Astrocyte of the cerebellum (primary cell): ENCODE measurements around the gene APOBEC3A.

ENCODE experiments used
- DNase-seq: peaks from one replicate; pipeline ENCODE4 v3.0.0-alpha.2; 2011; ENCODE audit warnings: low read depth
- H3K4me3 ChIP-seq: 2 replicates; pipeline ENCODE4 v1.5.1; 2011; ENCODE audit warnings: mild to moderate bottlenecking, low read depth, low read length, moderate library complexity
- CTCF ChIP-seq: IDR thresholded peaks from 2 replicates; pipeline ENCODE4 v1.5.1; 2012; ENCODE audit warnings: low read length, low read depth, moderate library complexity, mild to moderate bottlenecking; ENCODE audit errors: missing control alignments
- in situ Hi-C: cut with HindIII; loops from 2 replicates; pipeline ENCODE4 v1.10.0; 2017; ENCODE audit warnings: low sequenced_read_pairs

APOBEC3A gene

GRCh38 chr22:38952281-38952993, 5.0 kb upstream of the APOBEC3A start:
- DNase-seq: no peak

GRCh38 chr22:38953091-38953490, 4.3 kb upstream of the APOBEC3A start:
- in situ Hi-C loops: no loop called here
- H3K4me3 ChIP-seq: no peak overlapping the region

More at GRCh38 chr22:38952281-38952993, 5.0 kb upstream of the APOBEC3A start:
- no peak for TF ChIP-seq CTCF
- H3K4me3 ChIP-seq: no peak overlapping the region
- in situ Hi-C loops: no loop called here

DNA sequence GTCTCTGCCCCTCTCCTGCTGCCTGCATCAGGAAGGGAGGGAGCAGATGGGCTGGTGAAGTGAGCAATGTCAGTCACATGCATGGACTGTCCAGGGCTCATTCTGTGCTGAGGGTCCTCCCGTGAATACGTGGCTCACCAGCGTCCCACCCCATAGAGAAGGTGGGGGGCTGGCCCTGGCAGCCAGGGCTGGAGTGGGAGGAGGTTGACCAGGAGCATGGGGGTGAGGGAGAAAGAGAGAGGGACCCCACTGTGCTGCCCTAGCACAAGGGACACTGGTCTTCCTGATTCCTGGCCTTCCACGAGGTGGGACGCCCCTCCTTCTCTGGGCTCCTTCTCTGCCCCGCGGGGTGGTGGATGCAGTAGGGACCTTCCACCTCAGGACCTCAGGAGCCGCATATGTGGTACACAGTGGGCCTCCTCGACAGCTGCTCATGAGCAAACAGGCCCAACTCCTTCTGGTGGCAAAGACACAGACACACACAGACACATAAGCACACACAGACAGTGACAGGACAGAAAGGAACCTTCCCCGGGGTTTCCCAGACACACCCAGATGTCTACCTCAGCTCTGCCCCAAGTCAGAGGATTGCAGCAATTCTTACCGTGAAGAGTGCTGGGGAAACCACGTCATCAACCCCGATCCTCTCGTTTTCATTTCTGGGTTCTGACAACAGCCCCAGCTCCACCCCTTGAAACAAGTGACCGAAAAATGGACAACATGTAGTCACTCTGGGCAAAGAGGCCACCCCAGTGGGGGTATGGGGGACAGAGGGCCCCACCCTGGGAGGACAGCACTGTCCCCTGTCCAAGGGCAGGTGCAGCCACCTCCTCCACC, 3.6 kb upstream of the APOBEC3A start:
- H3K4me3 ChIP-seq: no peak overlapping the region
- no peak for TF ChIP-seq CTCF
- no peak for DNase-seq
- in situ Hi-C loops: no loop called here

More at GRCh38 chr22:38953091-38953490, 4.3 kb upstream of the APOBEC3A start:
- no peak for DNase-seq
- no peak for TF ChIP-seq CTCF

- no peak for TF ChIP-seq CTCF
- DNase-seq: no peak
- H3K4me3 ChIP-seq: no peak overlapping the region
- in situ Hi-C loops: loop anchor here (5.0 kb wide), 1 partner anchor 32 kb away; no protein-coding TSS in a partner anchor
Measured at GRCh38 chr22:38954414-38955043, 2.9 kb upstream of the APOBEC3A start.

GRCh38 chr22:38955250-38955905, 2.0 kb upstream of the APOBEC3A start:
- no peak overlapping the region for H3K4me3 ChIP-seq
- no peak for DNase-seq
- no peak for TF ChIP-seq CTCF
- in situ Hi-C loops: loop anchor here (5.0 kb wide), 1 partner anchor 33 kb away; no protein-coding TSS in a partner anchor

GRCh38 chr22:38955926-38956325, 1.5 kb upstream of the APOBEC3A start:
- TF ChIP-seq CTCF: no peak
- no peak for DNase-seq
- no peak overlapping the region for H3K4me3 ChIP-seq
- in situ Hi-C loops: loop anchor here (5.0 kb wide), 1 partner anchor 34 kb away; no protein-coding TSS in a partner anchor
